HFF-Myc (cell line): ENCODE measurements around the gene ABCA1.

ENCODE experiments used
- DNase-seq: peaks from one replicate; pipeline ENCODE4 v3.0.0-alpha.2; 2011; ENCODE audit warnings: low read depth; ENCODE audit errors: extremely low read depth
- H3K4me3 ChIP-seq: replicated peaks from 2 replicates; pipeline ENCODE4 v1.5.1; 2011; ENCODE audit warnings: low read depth, mild to moderate bottlenecking, control low read depth, low read length
- CTCF ChIP-seq: IDR thresholded peaks from 2 replicates; pipeline ENCODE4 v1.5.1; 2012; ENCODE audit warnings: mild to moderate bottlenecking, low read depth, low read length, control low read depth; ENCODE audit errors: missing control alignments

ABCA1 gene

GRCh38 chr9:104805441-104805840 lies 122.5 kb downstream of the ABCA1 start:
- no peak for DNase-seq
- H3K4me3 ChIP-seq, result no peak overlapping the region
- TF ChIP-seq CTCF, result no peak

GRCh38 chr9:104802906-104803305 lies 125.0 kb downstream of the ABCA1 start:
- TF ChIP-seq CTCF, result no peak
- H3K4me3 ChIP-seq, result no peak overlapping the region
- no peak for DNase-seq

- no peak overlapping the region for H3K4me3 ChIP-seq
- TF ChIP-seq CTCF, result no peak
- DNase-seq, result no peak
Observed at GRCh38 chr9:104802110-104802509, 125.8 kb downstream of the ABCA1 start.

GRCh38 chr9:104800068-104800785 lies 127.7 kb downstream of the ABCA1 start:
- no peak for TF ChIP-seq CTCF
- no peak overlapping the region for H3K4me3 ChIP-seq
- DNase-seq, result no peak

GRCh38 chr9:104798209-104798995 lies 129.6 kb downstream of the ABCA1 start:
- no peak for TF ChIP-seq CTCF
- DNase-seq, result peak; percentile 9
- no peak overlapping the region for H3K4me3 ChIP-seq

GRCh38 chr9:104795857-104796256 lies 132.1 kb downstream of the ABCA1 start:
- no peak for DNase-seq

More at GRCh38 chr9:104795857-104796256, 132.1 kb downstream of the ABCA1 start:
- H3K4me3 ChIP-seq, result no peak overlapping the region
- TF ChIP-seq CTCF, result no peak
